Mesendoderm (in vitro differentiated cells): ENCODE measurements around the gene DNAJC1.

Source experiments
- DNase-seq: peaks from one replicate; pipeline ENCODE4 v3.0.0; 2013
- H2AK5ac ChIP-seq: 2 replicates; pipeline ENCODE4 v1.6.1; 2013; ENCODE audit warnings: low read length, inconsistent platforms
- H2BK120ac ChIP-seq: 2 replicates; pipeline ENCODE4 v1.6.1; 2013; ENCODE audit warnings: low read depth, mild to moderate bottlenecking, low read length, moderate library complexity, mixed read lengths
- H2BK15ac ChIP-seq: replicated peaks from 2 replicates; pipeline ENCODE4 v1.6.1; 2013; ENCODE audit warnings: low read depth, mild to moderate bottlenecking, moderate library complexity
- H2BK5ac ChIP-seq: 2 replicates; pipeline ENCODE4 v1.6.1; 2013; ENCODE audit warnings: low read length, inconsistent platforms
- H3K18ac ChIP-seq: 2 replicates; pipeline ENCODE4 v1.6.1; 2013; ENCODE audit warnings: mild to moderate bottlenecking, low read length, mixed read lengths
- H3K23ac ChIP-seq: one replicate; pipeline ENCODE4 v1.6.1; 2013; ENCODE audit warnings: low read length
- H3K27ac ChIP-seq: 2 replicates; pipeline ENCODE4 v1.5.1; 2013; ENCODE audit warnings: low read depth, mild to moderate bottlenecking, inconsistent platforms, low read length, moderate library complexity
- H3K27me3 ChIP-seq: 2 replicates; pipeline ENCODE4 v1.6.1; 2013; ENCODE audit warnings: low read length, control low read depth, mild to moderate bottlenecking, inconsistent platforms; ENCODE audit not compliant: insufficient read depth, poor library complexity
- H3K36me3 ChIP-seq: 2 replicates; pipeline ENCODE4 v1.6.1; 2013; ENCODE audit warnings: low read length, inconsistent platforms; ENCODE audit not compliant: control insufficient read depth, insufficient read depth
- H3K4ac ChIP-seq: one replicate; pipeline ENCODE4 v1.6.1; 2013; ENCODE audit warnings: low read depth, mild to moderate bottlenecking, low read length, moderate library complexity
- H3K4me1 ChIP-seq: 2 replicates; pipeline ENCODE4 v1.6.1; 2013; ENCODE audit warnings: low read depth, low read length, inconsistent platforms; ENCODE audit not compliant: control insufficient read depth
- H3K4me2 ChIP-seq: 2 replicates; pipeline ENCODE4 v1.6.1; 2013; ENCODE audit warnings: low read length
- H3K4me3 ChIP-seq: 2 replicates; pipeline ENCODE4 v1.5.1; 2013; ENCODE audit warnings: mild to moderate bottlenecking, low read length
- H3K56ac ChIP-seq: one replicate; pipeline ENCODE4 v1.6.1; 2013; ENCODE audit warnings: low read length
- H3K79me1 ChIP-seq: 2 replicates; pipeline ENCODE4 v1.6.1; 2013; ENCODE audit warnings: low read length, inconsistent platforms
- H3K79me2 ChIP-seq: 2 replicates; pipeline ENCODE4 v1.6.1; 2013; ENCODE audit warnings: mild to moderate bottlenecking, low read length; ENCODE audit not compliant: control insufficient read depth, insufficient read depth
- H3K9ac ChIP-seq: 2 replicates; pipeline ENCODE4 v1.6.1; 2013; ENCODE audit warnings: low read length, inconsistent platforms
- H4K5ac ChIP-seq: one replicate; pipeline ENCODE4 v1.6.1; 2013; ENCODE audit warnings: low read length
- H4K8ac ChIP-seq: one replicate; pipeline ENCODE4 v1.6.1; 2013; ENCODE audit warnings: low read depth, mild to moderate bottlenecking, control low read depth, low read length, moderate library complexity
- WGBS: extraction: QIAGEN DNeasy Blood & Tissue Kit; methylation state at CpG from one replicate; pipeline ENCODE4 v1.1.7; 2013; ENCODE audit warnings: low lambda C conversion rate, missing lambda C conversion rate; ENCODE audit not compliant: insufficient coverage; ENCODE audit errors: extremely low coverage; 5-methylcytosine and 5-hydroxymethylcytosine counted together

Gene DNAJC1

DNA sequence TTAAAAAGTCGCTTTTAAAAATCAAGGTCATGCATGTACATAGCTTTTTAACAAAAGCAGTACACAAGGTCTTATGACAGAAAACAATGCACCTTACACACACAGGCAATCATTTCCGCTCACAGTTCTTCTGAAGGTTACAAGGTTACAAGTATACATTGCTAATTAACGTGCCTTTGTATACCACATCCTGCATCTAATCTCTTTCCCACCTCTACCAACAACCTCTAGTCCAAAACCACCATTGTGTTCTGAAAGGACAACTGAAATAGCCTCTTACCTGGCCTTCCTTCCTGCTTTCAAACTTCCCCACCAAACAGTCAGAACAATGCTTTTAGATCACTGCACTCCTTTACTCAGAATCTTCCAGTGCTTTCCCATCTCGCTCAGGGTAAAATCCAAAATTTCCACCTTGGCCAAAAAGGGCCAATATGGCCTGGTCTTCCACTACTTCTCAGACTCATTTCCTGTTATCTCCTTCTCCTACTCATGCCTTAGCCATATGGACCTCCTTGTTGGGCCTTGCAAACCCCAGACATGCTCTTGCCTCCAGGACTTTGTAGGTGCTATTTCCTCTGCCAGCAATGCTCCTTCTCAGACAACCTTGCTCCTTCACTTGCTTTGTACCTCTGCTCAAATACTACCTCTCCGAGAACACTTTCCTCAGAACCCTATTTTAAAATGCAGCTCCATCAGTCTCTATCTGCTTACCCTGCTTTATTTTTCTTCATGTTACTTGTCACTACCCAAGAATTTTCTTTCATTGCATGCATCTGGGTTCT lies 205.4 kb downstream of the DNAJC1 start:
- Histone ChIP-seq H2BK15ac (no peak overlapping the region), H2BK5ac (no peak overlapping the region), H3K27ac (no peak overlapping the region), H4K8ac (no peak overlapping the region), H2AK5ac (no peak overlapping the region), H3K56ac (no peak overlapping the region), H3K23ac (no peak overlapping the region), H3K4me2 (no peak overlapping the region), H3K4me1 (peaks cover 7% of the 10 kb centered on the region), H2BK120ac (no peak overlapping the region), H3K36me3 (no peaks in the 10 kb centered on the region), H3K79me1 (no peaks in the 10 kb centered on the region), H3K4me3 (no peak overlapping the region), H3K9ac (no peak overlapping the region), H3K79me2 (no peaks in the 10 kb centered on the region), H3K4ac (no peak overlapping the region), H3K18ac (no peak overlapping the region), H4K5ac (no peak overlapping the region), H3K27me3 (no peaks in the 10 kb centered on the region)
- WGBS: no CpG with 5 or more reads among the region's 5 CpGs
- no peak for DNase-seq

DNA sequence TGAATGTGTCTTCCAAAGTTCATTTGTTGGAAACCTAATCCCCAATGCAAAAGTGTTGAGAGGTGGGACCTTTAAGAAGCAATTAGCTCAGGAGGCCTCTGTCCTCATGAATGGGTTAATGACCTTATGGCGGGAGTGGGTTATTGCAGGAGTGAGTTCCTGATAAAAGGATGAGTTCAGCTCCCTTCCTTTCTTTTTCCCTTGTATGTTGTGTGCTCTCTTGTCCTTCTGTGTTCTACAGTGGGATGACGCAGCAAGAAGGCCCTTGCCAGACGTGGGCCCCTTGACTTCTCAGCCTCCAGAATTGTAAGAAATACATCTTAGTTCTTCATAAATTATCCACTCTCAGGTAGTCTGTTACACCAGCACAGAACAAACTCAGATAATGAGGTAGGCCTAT lies 206.0 kb downstream of the DNAJC1 start:
- Histone ChIP-seq H3K56ac (no peak overlapping the region), H3K18ac (peak overlapping the region; percentile 18), H3K79me1 (no peaks in the 10 kb centered on the region), H2BK120ac (no peak overlapping the region), H3K4me1 (peaks cover 5% of the 10 kb centered on the region), H4K5ac (no peak overlapping the region), H3K27me3 (no peaks in the 10 kb centered on the region), H3K36me3 (no peaks in the 10 kb centered on the region), H2AK5ac (no peak overlapping the region), H2BK15ac (no peak overlapping the region), H2BK5ac (no peak overlapping the region), H3K4me3 (no peak overlapping the region), H3K79me2 (no peaks in the 10 kb centered on the region), H3K9ac (no peak overlapping the region), H3K23ac (no peak overlapping the region), H4K8ac (no peak overlapping the region), H3K4me2 (no peak overlapping the region), H3K27ac (no peak overlapping the region), H3K4ac (peak overlapping the region; percentile 36)
- DNase-seq: no peak
- no CpG with 5 or more reads among the region's 3 CpGs for WGBS

DNA sequence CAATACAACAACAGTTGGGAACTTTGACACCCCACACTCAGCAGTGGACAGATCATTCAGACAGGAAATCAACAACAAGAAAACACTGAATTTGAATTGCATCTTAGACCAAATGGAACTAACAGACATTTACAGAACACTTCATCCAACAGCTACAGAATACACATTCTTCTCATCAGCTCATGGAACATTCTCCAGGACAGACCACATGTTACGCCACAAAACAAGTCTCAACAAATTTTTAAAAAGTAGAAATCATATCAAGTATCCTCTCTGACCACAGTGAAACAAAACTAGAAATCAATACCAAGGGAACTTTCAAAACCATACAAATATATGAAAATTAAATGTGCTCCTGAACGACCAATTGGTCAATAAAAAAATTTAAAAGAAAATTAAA lies 212.3 kb downstream of the DNAJC1 start:
- no peaks in the 10 kb centered on the region for H3K36me3 ChIP-seq
- no CpG with 5 or more reads among the region's 2 CpGs for WGBS

DNA sequence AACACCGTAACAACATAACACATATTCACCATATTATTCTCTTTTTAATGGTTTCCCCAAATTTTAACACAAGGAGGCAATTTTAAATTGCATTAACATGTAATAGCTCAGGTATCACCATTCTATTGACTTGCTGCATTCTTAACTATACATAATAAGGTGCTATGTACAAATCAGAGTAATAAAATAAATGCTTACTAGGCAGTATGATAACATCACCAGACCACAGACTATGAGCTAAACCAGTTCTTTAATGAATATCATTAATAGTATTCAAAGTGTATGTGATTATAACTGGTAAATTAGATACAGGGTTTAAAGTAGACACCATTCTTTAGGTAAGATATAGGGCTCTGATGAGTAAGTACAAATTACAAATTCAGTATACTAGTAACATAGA lies 226.6 kb downstream of the DNAJC1 start:
- H3K23ac ChIP-seq: no peak overlapping the region
- H3K9ac ChIP-seq: no peak overlapping the region
- 100% methylated on average over 1 of the region's 1 CpG for WGBS
- DNase-seq: no peak
- H4K8ac ChIP-seq: no peak overlapping the region
- H2BK120ac ChIP-seq: no peak overlapping the region
- H3K79me2 ChIP-seq: no peaks in the 10 kb centered on the region
- H2BK5ac ChIP-seq: no peak overlapping the region
- no peak overlapping the region for H2BK15ac ChIP-seq
- no peak overlapping the region for H2AK5ac ChIP-seq
- no peak overlapping the region for H4K5ac ChIP-seq
- H3K4me2 ChIP-seq: no peak overlapping the region
- no peaks in the 10 kb centered on the region for H3K36me3 ChIP-seq
- no peaks in the 10 kb centered on the region for H3K27me3 ChIP-seq
- no peak overlapping the region for H3K4me3 ChIP-seq
- no peak overlapping the region for H3K27ac ChIP-seq
- no peak overlapping the region for H3K4ac ChIP-seq
- no peaks in the 10 kb centered on the region for H3K79me1 ChIP-seq
- H3K18ac ChIP-seq: no peak overlapping the region
- H3K56ac ChIP-seq: no peak overlapping the region
- no peaks in the 10 kb centered on the region for H3K4me1 ChIP-seq

More for the DNA sequence above, 212.3 kb downstream of the DNAJC1 start:
- Histone ChIP-seq H2AK5ac (no peak overlapping the region), H3K9ac (no peak overlapping the region), H2BK120ac (no peak overlapping the region), H3K23ac (no peak overlapping the region), H3K56ac (no peak overlapping the region), H3K79me1 (no peaks in the 10 kb centered on the region), H2BK5ac (no peak overlapping the region), H3K4me3 (no peak overlapping the region), H3K27ac (no peak overlapping the region), H3K4me1 (no peaks in the 10 kb centered on the region), H3K27me3 (no peaks in the 10 kb centered on the region), H4K5ac (no peak overlapping the region), H4K8ac (no peak overlapping the region), H3K4me2 (no peak overlapping the region), H3K79me2 (no peaks in the 10 kb centered on the region), H3K4ac (no peak overlapping the region), H3K18ac (no peak overlapping the region), H2BK15ac (no peak overlapping the region)
- no peak for DNase-seq

DNA sequence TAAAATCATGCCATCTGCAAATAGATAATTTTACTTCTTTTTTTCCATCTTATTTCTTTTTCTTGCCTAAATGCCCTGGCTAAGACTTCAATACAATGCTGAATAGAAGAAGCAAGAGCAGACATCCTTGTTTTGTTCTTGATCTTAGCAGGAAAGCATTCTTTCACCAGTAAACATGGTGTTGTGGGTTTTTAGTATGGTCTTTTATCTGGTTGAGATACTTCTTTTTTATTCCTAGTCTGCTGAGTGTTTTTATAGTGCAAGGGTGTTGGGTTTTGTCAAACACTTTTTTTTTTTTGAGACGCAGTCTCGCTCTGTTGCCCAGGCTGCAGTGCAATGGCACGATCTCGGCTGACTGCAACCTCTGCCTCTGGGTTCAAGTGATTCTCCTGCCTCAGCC lies 232.3 kb downstream of the DNAJC1 start:
- Histone ChIP-seq H3K36me3 (no peaks in the 10 kb centered on the region), H3K4me2 (no peak overlapping the region), H3K79me1 (no peaks in the 10 kb centered on the region), H3K56ac (no peak overlapping the region), H3K4ac (no peak overlapping the region), H2BK15ac (no peak overlapping the region), H3K27ac (no peak overlapping the region), H2AK5ac (no peak overlapping the region), H2BK120ac (no peak overlapping the region), H2BK5ac (no peak overlapping the region), H3K27me3 (no peaks in the 10 kb centered on the region), H4K8ac (no peak overlapping the region), H3K9ac (no peak overlapping the region), H3K18ac (no peak overlapping the region), H3K4me1 (no peaks in the 10 kb centered on the region), H3K23ac (no peak overlapping the region), H3K4me3 (no peak overlapping the region), H3K79me2 (no peaks in the 10 kb centered on the region), H4K5ac (no peak overlapping the region)
- DNase-seq: no peak
- no CpG with 5 or more reads among the region's 4 CpGs for WGBS

DNA sequence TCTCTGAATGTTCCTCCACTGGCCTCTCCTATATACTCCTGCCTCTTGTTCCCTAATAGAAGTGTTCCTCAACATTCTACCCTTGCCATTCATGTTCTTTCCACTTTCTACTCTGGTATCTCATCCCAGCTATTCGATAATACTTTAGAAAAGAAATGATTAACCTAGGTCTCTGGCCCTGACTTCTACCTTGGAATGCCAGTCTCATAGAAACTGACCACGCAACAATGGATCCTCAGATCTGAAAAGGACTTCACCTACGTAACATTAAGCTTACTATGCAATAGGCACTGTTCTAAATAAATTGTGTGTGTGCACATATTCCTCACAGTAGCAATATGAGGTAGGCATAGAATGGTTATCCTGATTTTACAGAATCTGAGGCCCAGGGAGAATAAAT lies 234.5 kb downstream of the DNAJC1 start:
- H3K9ac ChIP-seq: no peak overlapping the region
- DNase-seq: no peak
- H2BK15ac ChIP-seq: no peak overlapping the region
- no peak overlapping the region for H4K8ac ChIP-seq
- H2AK5ac ChIP-seq: no peak overlapping the region
- no peak overlapping the region for H3K23ac ChIP-seq
- H3K36me3 ChIP-seq: no peaks in the 10 kb centered on the region
- no peaks in the 10 kb centered on the region for H3K27me3 ChIP-seq
- no peaks in the 10 kb centered on the region for H3K4me1 ChIP-seq
- no CpG with 5 or more reads among the region's 3 CpGs for WGBS
- H3K79me2 ChIP-seq: no peaks in the 10 kb centered on the region
- no peaks in the 10 kb centered on the region for H3K79me1 ChIP-seq
- H3K18ac ChIP-seq: no peak overlapping the region
- no peak overlapping the region for H3K56ac ChIP-seq
- no peak overlapping the region for H2BK5ac ChIP-seq
- H4K5ac ChIP-seq: no peak overlapping the region
- H3K4me3 ChIP-seq: no peak overlapping the region
- H3K4me2 ChIP-seq: no peak overlapping the region
- H3K4ac ChIP-seq: no peak overlapping the region
- no peak overlapping the region for H2BK120ac ChIP-seq
- H3K27ac ChIP-seq: no peak overlapping the region
